Heart left ventricle (tissue), 16 donors: Measurements from ENCODE around the gene BICC1. TPM values are rescaled to one million over a fixed set of nuclear protein-coding genes. Genes with fewer than 3 reads are reported as not detected.

ENCODE experiments used
- ATAC-seq, 4 donors: fragments of 200-7000 bp; cut with Tn5 transposase; one replicate each; pipeline ENCODE4 v1.9.1; 2020 to 2022; ENCODE audit warnings: moderate library complexity in 4 of 4, mild to moderate bottlenecking in 3 of 4, moderate number of reproducible peaks in 1 of 4
- DNase-seq, 5 donors: peaks; one replicate each; pipeline ENCODE4 v3.0.0-alpha.2; 2020
- H3K27ac ChIP-seq, 12 donors: fragments of 200-600 bp; sonication (generic) in 4 of 12; one replicate each; pipeline versions ENCODE4 v1.5.0 to v1.8.0; 2016 to 2022; ENCODE audit warnings: mild to moderate bottlenecking in 2 of 12
- H3K27me3 ChIP-seq, 9 donors: fragments of 200-600 bp; sonication (generic) in 2 of 9; one replicate each; pipeline versions ENCODE4 v1.5.1 to v1.8.0; 2016 to 2022; ENCODE audit warnings: mild to moderate bottlenecking in 3 of 9
- H3K36me3 ChIP-seq, 9 donors: fragments of 200-600 bp; sonication (generic) in 2 of 9; one replicate each; pipeline versions ENCODE4 v1.5.0 to v1.8.0; 2018 to 2022; ENCODE audit warnings: mild to moderate bottlenecking in 2 of 9
- H3K4me1 ChIP-seq, 12 donors: fragments of 200-600 bp; sonication (generic) in 4 of 12; one replicate each; pipeline versions ENCODE4 v1.5.0 to v1.8.0; 2016 to 2022; ENCODE audit warnings: mild to moderate bottlenecking in 3 of 12
- H3K4me3 ChIP-seq, 12 donors: fragments of 200-600 bp; sonication (generic) in 4 of 12; one replicate each; pipeline versions ENCODE4 v1.5.0 to v1.8.0; 2017 to 2022; ENCODE audit warnings: mild to moderate bottlenecking in 9 of 12, moderate library complexity in 4 of 12
- H3K9me3 ChIP-seq, 12 donors: fragments of 200-600 bp; sonication (generic) in 4 of 12; one replicate each; pipeline versions ENCODE4 v1.5.0 to v1.8.0; 2016 to 2022; ENCODE audit warnings: mild to moderate bottlenecking in 1 of 12
- CTCF ChIP-seq, 12 donors: fragments of 200-600 bp; sonication (generic) in 4 of 12; IDR thresholded peaks; one replicate each; pipeline versions ENCODE4 v1.5.0 to v1.8.0; 2018 to 2022; ENCODE audit warnings: antibody characterized with exemption in 12 of 12, mild to moderate bottlenecking in 5 of 12
- POLR2A ChIP-seq, 2 donors: fragments of 450-650 bp; IDR thresholded peaks; one replicate each; pipeline ENCODE4 v1.6.1; 2017; ENCODE audit warnings: antibody characterized with exemption in 2 of 2, mild to moderate bottlenecking in 2 of 2, moderate library complexity in 2 of 2
- WGBS, 4 donors: extraction: QIAGEN DNeasy Blood & Tissue Kit in 2 of 4; methylation state at CpG; one replicate each; pipeline versions ENCODE4 v1.1.5 to v1.1.7; 2013 to 2018; 5-methylcytosine and 5-hydroxymethylcytosine counted together
- intact Hi-C, 10 donors: fragments of 100-400 bp; cut with DNase I; formaldehyde crosslinking; loops; one replicate each; pipeline versions ENCODE4 v1.11.1 to v1.14.2; 2022
- polyA plus RNA-seq, 2 donors: library from polyadenylated mRNA; stranded (reverse); fragments of 200-250 nt; gene quantifications; one replicate each; pipeline ENCODE4 v1.2.3, GENCODE V29; 2013
- total RNA-seq, 9 donors: library from RNA; depleted of rRNA in 2 of 9; stranded (reverse); fragments of >200 nt in 2 of 9; fragmentation: NEBNext Ultra II Directional in 3 of 9; extraction: Animal tissue kit (Norgen Biotek cat#: 25700) in 3 of 9; gene quantifications; one replicate each; pipeline versions ENCODE4 v1.1.0 to v1.2.4, GENCODE V29; 2016 to 2023
- donor health status: ischemic (EF 13 %, LVEDD 7.1; RV severe dilation, severe dysfunction).
- donor health status: healthy with polysubstance abuse.
- donor health status: DM: no; HTN: yes; CAD: no.
- donor health status: DM: no; HTN: no; CAD: no.
- donor health status: ischemic (EF 25% LVEDD 6.9; RV normal size, moderate dysfunction).
- donor health status: ischemic (EF 25% LVEDD 5.7; RV mildly dilated, moderate dysfunction).
- donor health status: healthy.
- donor health status: DM: yes; HTN: yes; CAD: no.
- donor health status: ischemic (EF 35%, LVEDD 5.7; RV mildly dilated, moderate dysfunction).
- donor health status: nonischemic (EF 11% LVEDD 7.7; RV severe dilation, severe dysfunction).
- donor health status: DM: yes; HTN: yes; CAD: no.
- donor health status: PGD.
- donor health status: ischemic (EF 29% LVEDD 5.4; RV normal size, mild dysfunction).
- donor health status: nonischemic (EF 23%, LVEDD 6.1; RV moderate dilation, normal function).

The BICC1 gene
- total and polyA plus RNA-seq, 11 donors: 1.6 to 18.7 (median 4.8) TPM

GRCh38 chr10:58467931-58468635, 44.6 kb upstream of the BICC1 start:
- no peak overlapping the region for H3K4me3 ChIP-seq
- 54 to 65% (median 64%) methylated on average over 2 of the region's 2 CpGs for WGBS, 4 donors

GRCh38 chr10:58473976-58474375, 38.7 kb upstream of the BICC1 start:
- no peak overlapping the region for H3K4me3 ChIP-seq
- ATAC-seq (no peak), DNase-seq (no peak)
- peaks cover 0 to 4% (median 0%) of the 10 kb centered on the region in 9 donors for H3K27me3 ChIP-seq
- intact Hi-C loops: no loop called here
- WGBS, 4 donors: 87 to 93% (median 91%) methylated on average over 3 of the region's 3 CpGs
- no peaks in the 10 kb centered on the region for H3K9me3 ChIP-seq
- H3K27ac ChIP-seq: no peak overlapping the region
- H3K36me3 ChIP-seq: no peaks in the 10 kb centered on the region
- peaks cover 0 to 19% (median 0%) of the 10 kb centered on the region in 12 donors for H3K4me1 ChIP-seq
- TF ChIP-seq CTCF (IDR thresholded peaks at IDR 0.05) (no peak), POLR2A (IDR thresholded peaks at IDR 0.05) (no peak)

More at GRCh38 chr10:58467931-58468635, 44.6 kb upstream of the BICC1 start:
- peaks cover 0 to 4% (median 0%) of the 10 kb centered on the region in 12 donors for H3K4me1 ChIP-seq
- intact Hi-C loops: no loop called here
- H3K27ac ChIP-seq: peak overlapping the region in 1 of 12 donors; percentile 39
- H3K9me3 ChIP-seq: peaks cover 0 to 2% (median 0%) of the 10 kb centered on the region in 12 donors
- H3K27me3 ChIP-seq: peaks cover 0 to 4% (median 0%) of the 10 kb centered on the region in 9 donors
- TF ChIP-seq CTCF (IDR thresholded peaks at IDR 0.05) (no peak), POLR2A (IDR thresholded peaks at IDR 0.05) (no peak)
- H3K36me3 ChIP-seq: no peaks in the 10 kb centered on the region
- ATAC-seq (no peak), DNase-seq (no peak)

GRCh38 chr10:58475322-58476277, 37.1 kb upstream of the BICC1 start:
- ATAC-seq: peak; percentile 61 to 84 (median 66)
- peaks cover 0 to 4% (median 0%) of the 10 kb centered on the region in 9 donors for H3K27me3 ChIP-seq
- H3K27ac ChIP-seq: peak overlapping the region; percentile 13 to 78 (median 56)
- peaks cover 0 to 19% (median 0%) of the 10 kb centered on the region in 12 donors for H3K4me1 ChIP-seq
- no peaks in the 10 kb centered on the region for H3K36me3 ChIP-seq
- DNase-seq: no peak
- intact Hi-C loops: loop anchor here in 1 of 10 donors (5.0 kb wide), 1 partner anchor 37 kb away; the partner anchor contains the start of gene BICC1
- peak overlapping the region in 8 of 12 donors; percentile 8 to 45 (median 27) for H3K4me3 ChIP-seq
- WGBS, 4 donors: 46 to 58% (median 49%) methylated on average over 11 of the region's 11 CpGs
- TF ChIP-seq POLR2A (IDR thresholded peaks at IDR 0.05): no peak
- no peak for TF ChIP-seq CTCF (IDR thresholded peaks at IDR 0.05)
- H3K9me3 ChIP-seq: no peaks in the 10 kb centered on the region
